ENCODE data around the gene VAMP4.
"Not testable (repeated sequence)": the region's sequence is repeated elsewhere in the genome, so short reads cannot be mapped to it uniquely, and the experiment has no call there.

- not testable (repeated sequence) for TF ChIP-seq CTCF, POLR2A (IDR thresholded peaks at IDR 0.05)
These were observed 48.3 kb downstream of the VAMP4 start for GRCh38 chr1:171693541-171693940.

Data from heart left ventricle (tissue), 13 donors.